ENCODE data around the gene ANKLE2.
"Not testable (repeated sequence)": the region's sequence is repeated elsewhere in the genome, so short reads cannot be mapped to it uniquely, and the experiment has no call there.

The ANKLE2 gene

GRCh38 chr12:132803125-132803524, 41.5 kb upstream of the ANKLE2 start:
- CTCF ChIA-PET, result no interaction called here
- TF ChIP-seq, protein P1, sequence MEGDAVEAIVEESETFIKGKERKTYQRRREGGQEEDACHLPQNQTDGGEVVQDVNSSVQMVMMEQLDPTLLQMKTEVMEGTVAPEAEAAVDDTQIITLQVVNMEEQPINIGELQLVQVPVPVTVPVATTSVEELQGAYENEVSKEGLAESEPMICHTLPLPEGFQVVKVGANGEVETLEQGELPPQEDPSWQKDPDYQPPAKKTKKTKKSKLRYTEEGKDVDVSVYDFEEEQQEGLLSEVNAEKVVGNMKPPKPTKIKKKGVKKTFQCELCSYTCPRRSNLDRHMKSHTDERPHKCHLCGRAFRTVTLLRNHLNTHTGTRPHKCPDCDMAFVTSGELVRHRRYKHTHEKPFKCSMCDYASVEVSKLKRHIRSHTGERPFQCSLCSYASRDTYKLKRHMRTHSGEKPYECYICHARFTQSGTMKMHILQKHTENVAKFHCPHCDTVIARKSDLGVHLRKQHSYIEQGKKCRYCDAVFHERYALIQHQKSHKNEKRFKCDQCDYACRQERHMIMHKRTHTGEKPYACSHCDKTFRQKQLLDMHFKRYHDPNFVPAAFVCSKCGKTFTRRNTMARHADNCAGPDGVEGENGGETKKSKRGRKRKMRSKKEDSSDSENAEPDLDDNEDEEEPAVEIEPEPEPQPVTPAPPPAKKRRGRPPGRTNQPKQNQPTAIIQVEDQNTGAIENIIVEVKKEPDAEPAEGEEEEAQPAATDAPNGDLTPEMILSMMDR (IDR thresholded peaks at IDR 0.05; ENCODE audit: control extremely low read depth, extremely low read depth, low read depth, missing control alignments), result no peak
- POLR2A ChIA-PET, result no interaction called here
- no peak for DNase-seq (ENCODE audit: extremely low spot score)

GRCh38 chr12:132801741-132802140, 40.1 kb upstream of the ANKLE2 start:
- ChIA-PET POLR2A (no interaction called here), CTCF (no interaction called here)
- TF ChIP-seq, protein P1 (IDR thresholded peaks at IDR 0.05; ENCODE audit: control extremely low read depth, extremely low read depth, low read depth, missing control alignments), result no peak
- no peak for DNase-seq (ENCODE audit: extremely low spot score)

GRCh38 chr12:132798836-132799235, 37.2 kb upstream of the ANKLE2 start:
- ChIA-PET CTCF (no interaction called here), POLR2A (no interaction called here)
- DNase-seq (ENCODE audit: extremely low spot score), result no peak
- TF ChIP-seq, protein P1 (IDR thresholded peaks at IDR 0.05; ENCODE audit: control extremely low read depth, extremely low read depth, low read depth, missing control alignments), result no peak

GRCh38 chr12:132797820-132798570, 36.4 kb upstream of the ANKLE2 start:
- no peak for DNase-seq (ENCODE audit: extremely low spot score)
- ChIA-PET POLR2A (no interaction called here), CTCF (no interaction called here)
- TF ChIP-seq, protein P1 (IDR thresholded peaks at IDR 0.05; ENCODE audit: control extremely low read depth, extremely low read depth, low read depth, missing control alignments), result no peak

GRCh38 chr12:132795847-132796246, 34.2 kb upstream of the ANKLE2 start:
- TF ChIP-seq, protein P1 (IDR thresholded peaks at IDR 0.05; ENCODE audit: control extremely low read depth, extremely low read depth, low read depth, missing control alignments), result no peak
- POLR2A ChIA-PET, result no interaction called here
- CTCF ChIA-PET, result interaction anchor here (0.8 to 2.2 kb wide), 3 partner anchors 11 to 27 kb away, joined by 3 to 5 read pairs (median 4); no protein-coding TSS in a partner anchor
- DNase-seq (ENCODE audit: extremely low spot score), result no peak

GRCh38 chr12:132791940-132792339, 30.3 kb upstream of the ANKLE2 start:
- POLR2A ChIA-PET; DNase-seq (ENCODE audit: extremely low spot score); CTCF ChIA-PET: not testable (repeated sequence)

DNA sequence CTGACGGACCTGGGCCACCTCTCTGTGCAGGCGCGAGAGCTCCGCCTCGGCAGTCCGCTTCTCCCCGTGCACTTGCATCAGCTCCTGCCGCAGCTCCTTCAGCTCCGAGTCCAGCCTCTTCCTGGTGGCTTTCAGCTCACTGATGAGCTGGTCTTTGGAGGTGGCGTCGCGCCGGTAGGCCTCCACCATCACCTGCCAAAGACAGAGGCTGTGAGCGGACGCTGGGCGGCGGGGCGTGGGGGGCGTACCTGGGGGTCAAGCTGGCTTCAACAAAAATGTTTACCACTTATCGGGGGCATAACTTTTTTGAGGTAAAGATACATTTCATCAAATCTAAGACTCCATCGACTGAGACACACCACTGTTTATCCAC, 27.5 kb upstream of the ANKLE2 start:
- no peak for DNase-seq (ENCODE audit: extremely low spot score)
- CTCF ChIA-PET, result no interaction called here
- POLR2A ChIA-PET, result no interaction called here
- TF ChIP-seq, protein P1 (IDR thresholded peaks at IDR 0.05; ENCODE audit: control extremely low read depth, extremely low read depth, low read depth, missing control alignments), result no peak

All from GM10248 (cell line).